ENCODE measurements around the gene EXOC3L4. TPM values are rescaled to one million over a fixed set of nuclear protein-coding genes. Genes with fewer than 3 reads are reported as not detected.

Gene EXOC3L4
- polyA plus RNA-seq, 1 of the 3 experiments (the other 2 are of a cell fraction): 0.46 TPM

GRCh38 chr14:103132381-103133209, 38.1 kb downstream of the EXOC3L4 start:
- no peak for TF ChIP-seq NFIC (IDR thresholded peaks at IDR 0.05; ENCODE audit: borderline replicate concordance)
- TF ChIP-seq FOXJ3 (CRISPR knock-in tag; IDR thresholded peaks at IDR 0.05): no peak
- TF ChIP-seq ZBTB33 (IDR thresholded peaks at IDR 0.05; ENCODE audit: borderline replicate concordance, low read depth): no peak
- TF ChIP-seq MXI1 (IDR thresholded peaks at IDR 0.05; ENCODE audit: low read depth, low read length): no peak
- no peak for TF ChIP-seq EZH2phosphoT487 (IDR thresholded peaks at IDR 0.05; ENCODE audit: borderline replicate concordance, low read depth)
- TF ChIP-seq RAD21 (IDR thresholded peaks at IDR 0.05; ENCODE audit: low read length): no peak
- TF ChIP-seq FOXM1 (IDR thresholded peaks at IDR 0.05; ENCODE audit: low read depth): no peak
- TF ChIP-seq GATA2 (CRISPR knock-in tag; IDR thresholded peaks at IDR 0.05): no peak
- no peak for TF ChIP-seq CHD2 (IDR thresholded peaks at IDR 0.05; ENCODE audit: low read length, partially characterized antibody)
- TF ChIP-seq POLR2AphosphoS5 (IDR thresholded peaks at IDR 0.05; ENCODE audit: low read depth, low read length): no peak
- no peak for TF ChIP-seq JUND (IDR thresholded peaks at IDR 0.05)
- TF ChIP-seq PBX3 (IDR thresholded peaks at IDR 0.05): no peak
- TF ChIP-seq ELF1 (IDR thresholded peaks at IDR 0.05): no peak
- no peak for TF ChIP-seq TCF12 (IDR thresholded peaks at IDR 0.05)
- TF ChIP-seq USF1 (IDR thresholded peaks at IDR 0.05; ENCODE audit: borderline replicate concordance, low read depth): no peak
- TF ChIP-seq RFX5 (IDR thresholded peaks at IDR 0.05; ENCODE audit: low read length): no peak
- Histone ChIP-seq H4K20me1 (ENCODE audit: insufficient read depth) (no peaks in the 10 kb centered on the region), H2AFZ (ENCODE audit: low read depth) (no peak overlapping the region), H3K79me2 (ENCODE audit: insufficient read depth) (no peaks in the 10 kb centered on the region), H3K27ac (ENCODE audit: low read depth in 2 of 2, low read length in 1 of 2) (no peak overlapping the region), H3F3A (replicated peaks; ENCODE audit: insufficient read depth) (peaks cover 3% of the 10 kb centered on the region), H3K36me3 (replicated peaks in 1 of 2; ENCODE audit: control insufficient read depth in 1 of 2, insufficient read depth in 2 of 2, low read length in 1 of 2) (no peaks in the 10 kb centered on the region), H3K4me3 (ENCODE audit: low read depth in 2 of 2, low read length in 1 of 2) (no peak overlapping the region), H3K4me1 (ENCODE audit: control insufficient read depth in 1 of 2, insufficient read depth in 2 of 2, low read depth in 1 of 2, low read length in 1 of 2) (peaks cover 39 to 47% of the 10 kb centered on the region in 2 experiments; a peak in 3 of 4 replicates), H3K9ac (no peak overlapping the region), H3K9me3 (no peaks in the 10 kb centered on the region), H3K9me2 (no peaks in the 10 kb centered on the region), H3K27me3 (ENCODE audit: insufficient read depth) (no peaks in the 10 kb centered on the region), H3K4me2 (no peak overlapping the region)
- POLR2A ChIA-PET: no interaction called here
- no peak for DNase-seq
- whole genome bisulfite sequencing (ENCODE audit: low lambda C conversion rate): 91% methylated on average over 29 of the region's 39 CpGs
- CTCF ChIA-PET: interaction anchor here (1.2 to 3.5 kb wide), 3 partner anchors 9 to 28 kb away, joined by 3 to 22 read pairs (median 4); no protein-coding TSS in a partner anchor

Data from SK-N-SH (cell line).